DND-41 (cell line): ENCODE measurements around the gene OGFR.

Experiments
- EZH2 ChIP-seq: IDR thresholded peaks from 3 replicates; pipeline ENCODE4 v1.6.1; 2012; ENCODE audit warnings: borderline replicate concordance, low read depth, mild to moderate bottlenecking, moderate library complexity, low read length, inconsistent platforms; ENCODE audit not compliant: severe bottlenecking
- TF ChIP-seq, protein P1 (sequence below): IDR thresholded peaks from 2 replicates; pipeline ENCODE4 v1.5.1; 2012; ENCODE audit warnings: borderline replicate concordance, low read length, moderate library complexity, mild to moderate bottlenecking; ENCODE audit not compliant: poor library complexity, severe bottlenecking; ENCODE audit errors: extremely low read depth

DNA sequence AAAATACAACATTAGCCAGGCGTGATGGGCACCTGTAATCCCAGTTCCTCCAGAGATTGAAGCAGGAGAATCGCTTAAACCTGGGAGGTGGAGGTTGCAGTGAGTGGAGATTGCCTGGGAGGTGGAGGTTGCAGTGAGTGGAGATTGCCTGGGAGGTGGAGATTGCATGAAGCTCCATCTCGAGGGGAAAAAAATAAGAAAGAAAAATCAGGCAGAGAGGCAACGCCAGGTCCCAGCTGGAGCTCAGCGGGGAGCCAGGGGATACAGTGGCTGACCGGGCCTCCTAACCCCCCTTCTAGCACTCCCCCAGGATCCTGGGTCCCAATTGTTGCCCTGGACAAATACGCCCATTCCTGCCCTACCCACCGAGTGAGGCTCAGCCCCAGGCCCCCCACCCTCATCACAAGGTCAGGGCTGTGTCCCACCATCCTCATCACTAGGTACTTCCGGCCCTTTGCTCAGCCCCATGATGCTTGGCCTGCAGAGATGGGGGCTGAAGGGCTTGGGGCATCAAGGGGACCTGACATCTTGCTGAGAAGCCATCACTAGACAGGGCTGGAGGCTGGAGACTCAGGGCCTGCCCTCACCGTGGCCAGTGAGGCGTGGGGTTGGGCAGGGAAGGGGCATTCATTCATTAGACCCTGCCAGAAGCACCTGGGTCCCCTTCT is 1.9 kb downstream of the OGFR start:
- no peak for TF ChIP-seq EZH2
- TF ChIP-seq, protein P1, sequence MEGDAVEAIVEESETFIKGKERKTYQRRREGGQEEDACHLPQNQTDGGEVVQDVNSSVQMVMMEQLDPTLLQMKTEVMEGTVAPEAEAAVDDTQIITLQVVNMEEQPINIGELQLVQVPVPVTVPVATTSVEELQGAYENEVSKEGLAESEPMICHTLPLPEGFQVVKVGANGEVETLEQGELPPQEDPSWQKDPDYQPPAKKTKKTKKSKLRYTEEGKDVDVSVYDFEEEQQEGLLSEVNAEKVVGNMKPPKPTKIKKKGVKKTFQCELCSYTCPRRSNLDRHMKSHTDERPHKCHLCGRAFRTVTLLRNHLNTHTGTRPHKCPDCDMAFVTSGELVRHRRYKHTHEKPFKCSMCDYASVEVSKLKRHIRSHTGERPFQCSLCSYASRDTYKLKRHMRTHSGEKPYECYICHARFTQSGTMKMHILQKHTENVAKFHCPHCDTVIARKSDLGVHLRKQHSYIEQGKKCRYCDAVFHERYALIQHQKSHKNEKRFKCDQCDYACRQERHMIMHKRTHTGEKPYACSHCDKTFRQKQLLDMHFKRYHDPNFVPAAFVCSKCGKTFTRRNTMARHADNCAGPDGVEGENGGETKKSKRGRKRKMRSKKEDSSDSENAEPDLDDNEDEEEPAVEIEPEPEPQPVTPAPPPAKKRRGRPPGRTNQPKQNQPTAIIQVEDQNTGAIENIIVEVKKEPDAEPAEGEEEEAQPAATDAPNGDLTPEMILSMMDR, result no peak
